ENCODE measurements around the gene SAMHD1.
"Not testable (repeated sequence)": the region's sequence is repeated elsewhere in the genome, so short reads cannot be mapped to it uniquely, and the experiment has no call there.

The SAMHD1 gene

DNA sequence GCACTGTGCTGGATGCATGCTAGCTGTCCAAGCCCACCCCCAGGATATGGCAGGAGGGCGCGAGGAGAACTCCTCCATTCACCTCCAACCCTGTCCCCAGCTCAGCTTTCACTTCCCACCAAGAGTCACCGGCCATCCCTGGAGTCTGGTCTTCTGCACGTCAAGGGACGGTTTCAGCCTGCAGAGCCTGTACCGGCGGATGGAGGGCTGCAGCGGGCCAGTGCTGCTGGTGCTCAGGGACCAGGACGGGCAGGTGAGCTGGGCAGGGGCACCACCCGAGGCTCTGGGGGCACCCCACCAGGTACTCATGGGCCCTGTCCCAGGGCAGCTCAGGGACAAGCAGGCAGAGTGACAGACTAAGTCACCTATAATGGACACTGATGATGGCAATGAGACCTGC, 72.6 kb downstream of the SAMHD1 start:
- H3K4me3 Mint-ChIP-seq, result no peak overlapping the region
- H3K27ac Mint-ChIP-seq, result no peak overlapping the region
- H3K36me3 Mint-ChIP-seq (ENCODE audit: low read depth), result no peaks in the 10 kb centered on the region

GRCh38 chr20:36876473-36876833, 75.1 kb downstream of the SAMHD1 start:
- Mint-ChIP-seq H3K4me1 (ENCODE audit: low read depth) (peaks cover 11% of the 10 kb centered on the region), H3K27ac (no peak overlapping the region), H3K9me3 (no peaks in the 10 kb centered on the region), H3K27me3 (no peaks in the 10 kb centered on the region), H3K36me3 (ENCODE audit: low read depth) (no peaks in the 10 kb centered on the region), H3K4me3 (no peak overlapping the region)

More for the DNA sequence above, 72.6 kb downstream of the SAMHD1 start:
- peaks cover 11% of the 10 kb centered on the region for H3K4me1 Mint-ChIP-seq (ENCODE audit: low read depth)
- H3K9me3 Mint-ChIP-seq, result no peaks in the 10 kb centered on the region
- H3K27me3 Mint-ChIP-seq, result no peaks in the 10 kb centered on the region

GRCh38 chr20:36875702-36876472, 75.6 kb downstream of the SAMHD1 start, which contains the start of gene TLDC2:
TSS of gene TLDC2 (plus strand) at chr20:36876138. CDS start at chr20:36876175, 37 bp downstream.
- H3K36me3 Mint-ChIP-seq (ENCODE audit: low read depth), result no peaks in the 10 kb centered on the region

GRCh38 chr20:36875093-36875492, 76.4 kb downstream of the SAMHD1 start:
- not testable (repeated sequence) for H3K27me3 Mint-ChIP-seq; H3K4me3 Mint-ChIP-seq; H3K9me3 Mint-ChIP-seq; H3K36me3 Mint-ChIP-seq (ENCODE audit: low read depth); H3K27ac Mint-ChIP-seq
- H3K4me1 Mint-ChIP-seq (ENCODE audit: low read depth), result peaks cover 11% of the 10 kb centered on the region

More at GRCh38 chr20:36875702-36876472, 75.6 kb downstream of the SAMHD1 start, which contains the start of gene TLDC2:
- no peak within 1 kb of the TSS for H3K4me3 Mint-ChIP-seq
- no peaks in the 10 kb centered on the region for H3K9me3 Mint-ChIP-seq
- H3K27me3 Mint-ChIP-seq, result no peaks in the 10 kb centered on the region
- no peak within 1 kb of the TSS for H3K27ac Mint-ChIP-seq
- peaks cover 11% of the 10 kb centered on the region for H3K4me1 Mint-ChIP-seq (ENCODE audit: low read depth)

DNA sequence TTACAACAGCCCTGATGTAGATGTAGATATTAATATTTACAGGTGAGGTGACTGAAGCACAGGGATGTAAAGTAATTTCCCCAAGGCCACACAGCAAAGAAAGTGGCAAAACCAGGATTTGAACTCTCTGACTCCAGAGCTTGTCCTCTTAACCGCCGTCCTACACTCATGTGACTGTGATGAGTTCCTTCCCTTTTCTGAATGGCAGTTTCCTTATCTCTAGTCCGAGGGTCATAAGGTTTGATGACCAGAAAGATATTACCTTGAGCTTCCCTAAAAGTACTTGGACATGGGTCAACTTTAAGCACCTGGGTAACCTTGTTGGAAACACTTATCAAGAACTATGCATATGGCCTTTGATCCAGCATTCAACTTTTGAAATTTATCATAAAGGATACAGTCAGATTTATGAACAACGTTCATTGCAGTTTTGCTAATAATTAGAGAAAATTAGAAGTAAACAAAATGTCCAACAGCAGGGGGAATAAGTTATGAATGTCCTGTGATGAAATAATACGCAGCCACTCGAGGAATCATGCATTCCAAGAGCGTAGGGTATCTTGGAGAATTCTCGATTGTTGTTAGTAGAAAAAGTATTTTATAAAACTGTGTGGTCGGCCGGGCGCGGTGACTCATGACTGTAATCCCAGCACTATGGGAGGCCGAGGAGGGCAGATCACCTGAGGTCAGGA, 77.9 kb downstream of the SAMHD1 start:
- H3K4me1 Mint-ChIP-seq (ENCODE audit: low read depth), result peaks cover 11% of the 10 kb centered on the region
- no peaks in the 10 kb centered on the region for H3K27me3 Mint-ChIP-seq
- no peaks in the 10 kb centered on the region for H3K36me3 Mint-ChIP-seq (ENCODE audit: low read depth)
- no peak overlapping the region for H3K4me3 Mint-ChIP-seq
- no peaks in the 10 kb centered on the region for H3K9me3 Mint-ChIP-seq
- no peak overlapping the region for H3K27ac Mint-ChIP-seq

- Mint-ChIP-seq H3K27me3 (no peaks in the 10 kb centered on the region), H3K4me1 (ENCODE audit: low read depth) (peaks cover 11% of the 10 kb centered on the region), H3K27ac (no peak overlapping the region), H3K9me3 (no peaks in the 10 kb centered on the region), H3K36me3 (ENCODE audit: low read depth) (no peaks in the 10 kb centered on the region), H3K4me3 (no peak overlapping the region)
Measured at GRCh38 chr20:36872852-36873251, 78.7 kb downstream of the SAMHD1 start.

DNA sequence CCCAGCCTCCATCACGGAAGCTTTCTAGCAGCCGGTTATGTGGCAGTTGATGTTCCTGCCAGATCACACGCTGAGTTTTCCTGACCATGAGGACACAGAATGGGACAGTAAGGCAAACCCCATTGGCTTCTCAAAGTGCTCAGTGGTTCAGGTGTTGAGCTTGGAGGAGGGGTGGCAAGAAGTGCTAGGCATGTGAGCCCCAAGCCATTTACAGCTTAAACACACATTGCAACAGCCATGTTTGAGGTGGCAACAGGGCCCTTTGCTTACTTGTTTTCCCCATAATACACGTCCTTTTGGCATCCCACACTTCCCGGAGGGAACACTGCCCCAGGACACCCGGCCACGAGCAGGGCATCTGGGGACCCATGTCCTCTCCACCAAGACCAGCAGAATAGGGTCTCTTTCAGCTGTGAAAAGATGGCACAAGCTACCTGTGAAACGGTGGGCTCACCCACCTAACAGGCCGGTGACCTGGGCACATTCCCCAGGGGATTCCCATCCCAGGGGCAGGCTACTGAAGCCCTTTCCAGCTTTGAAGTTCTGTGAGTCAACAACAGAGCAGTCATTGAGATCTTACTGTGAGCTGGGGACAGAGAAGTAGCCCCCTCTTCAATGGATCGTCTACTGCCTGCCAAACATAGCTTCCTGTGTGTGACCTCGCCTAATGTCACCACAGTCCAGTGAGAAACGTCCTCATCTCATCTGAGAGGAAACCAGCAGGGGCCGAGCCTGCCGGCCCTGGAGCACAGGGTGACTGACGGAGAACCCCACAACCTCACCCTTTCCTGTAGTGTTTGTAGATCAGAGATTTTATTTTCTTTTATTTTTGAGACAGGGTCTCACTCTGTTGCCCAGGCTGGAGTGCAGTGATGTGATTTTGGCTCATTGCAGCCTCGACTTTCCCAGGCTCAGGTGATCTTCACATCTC, 79.6 kb downstream of the SAMHD1 start:
- no peak overlapping the region for H3K4me3 Mint-ChIP-seq
- no peaks in the 10 kb centered on the region for H3K36me3 Mint-ChIP-seq (ENCODE audit: low read depth)
- H3K27ac Mint-ChIP-seq, result no peak overlapping the region
- H3K4me1 Mint-ChIP-seq (ENCODE audit: low read depth), result peaks cover 15% of the 10 kb centered on the region
- no peaks in the 10 kb centered on the region for H3K27me3 Mint-ChIP-seq
- no peaks in the 10 kb centered on the region for H3K9me3 Mint-ChIP-seq

DNA sequence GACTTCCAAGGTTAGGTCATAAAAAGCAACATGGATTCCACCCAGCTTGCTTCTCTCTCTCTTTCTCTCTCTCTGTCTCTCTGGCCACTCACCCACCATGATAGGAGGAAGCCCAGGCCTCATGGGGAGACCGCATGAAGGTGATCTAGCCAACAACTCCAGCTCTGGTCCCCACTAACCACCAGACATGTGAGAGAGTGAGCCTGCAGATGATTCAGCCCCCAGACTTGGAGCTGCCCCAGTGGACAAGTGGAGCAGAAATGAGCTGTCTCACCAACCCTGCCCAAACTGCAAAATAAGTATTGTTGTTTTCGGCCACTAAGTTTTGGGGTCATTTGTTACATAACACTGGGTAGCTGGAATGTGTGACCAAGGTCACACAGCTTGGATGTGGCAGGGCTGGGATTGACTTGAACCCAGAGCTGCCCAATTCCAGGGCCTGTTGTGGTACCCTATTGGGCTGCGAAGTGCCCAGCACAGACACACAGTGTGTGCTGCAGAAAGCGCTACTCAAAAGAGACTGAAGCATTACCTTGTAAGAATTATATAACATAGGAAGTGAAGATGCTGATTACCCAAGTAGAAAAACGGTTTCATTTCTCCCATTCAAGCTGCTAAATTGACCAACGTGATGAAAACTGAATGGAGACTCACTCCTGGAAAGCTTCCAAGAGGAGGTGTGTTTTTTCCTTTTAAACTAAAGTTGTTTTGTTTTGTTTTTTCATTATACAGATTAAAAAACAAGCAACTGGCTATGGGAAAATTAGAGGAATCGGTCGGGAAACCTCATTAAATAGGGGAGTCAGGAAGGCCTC, 84.6 kb downstream of the SAMHD1 start:
- H3K4me1 Mint-ChIP-seq (ENCODE audit: low read depth), result peaks cover 21% of the 10 kb centered on the region
- H3K36me3 Mint-ChIP-seq (ENCODE audit: low read depth), result no peaks in the 10 kb centered on the region
- H3K4me3 Mint-ChIP-seq, result no peak overlapping the region
- no peaks in the 10 kb centered on the region for H3K9me3 Mint-ChIP-seq
- H3K27me3 Mint-ChIP-seq, result peaks cover 10% of the 10 kb centered on the region
- H3K27ac Mint-ChIP-seq, result peak overlapping the region; percentile 39

DNA sequence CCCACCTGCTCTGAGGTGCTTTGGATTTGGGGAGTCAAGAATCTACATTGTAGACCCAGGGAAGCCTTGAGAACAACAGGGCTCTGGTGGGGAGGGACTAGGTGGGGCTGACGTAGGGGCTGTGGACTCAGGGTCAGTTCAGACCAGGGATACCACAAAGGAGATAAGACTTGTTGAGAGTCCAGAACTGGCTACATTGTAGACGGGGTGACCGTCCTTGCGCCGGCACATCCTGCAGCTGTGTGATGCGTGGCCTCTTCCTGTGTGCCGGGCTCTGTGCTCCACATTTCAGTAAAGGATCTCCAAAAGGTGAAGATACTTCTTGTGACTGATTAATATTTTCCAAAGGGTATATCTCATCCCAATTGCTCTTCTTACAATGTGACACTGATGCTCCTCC, 85.3 kb downstream of the SAMHD1 start:
- Mint-ChIP-seq H3K4me3 (no peak overlapping the region), H3K27me3 (peaks cover 11% of the 10 kb centered on the region), H3K27ac (no peak overlapping the region), H3K36me3 (ENCODE audit: low read depth) (no peaks in the 10 kb centered on the region), H3K4me1 (ENCODE audit: low read depth) (peaks cover 25% of the 10 kb centered on the region), H3K9me3 (no peaks in the 10 kb centered on the region)

- H3K4me3 Mint-ChIP-seq, result peak overlapping the region; percentile 11
Measured at GRCh38 chr20:36865861-36866149, 85.7 kb downstream of the SAMHD1 start.

DNA sequence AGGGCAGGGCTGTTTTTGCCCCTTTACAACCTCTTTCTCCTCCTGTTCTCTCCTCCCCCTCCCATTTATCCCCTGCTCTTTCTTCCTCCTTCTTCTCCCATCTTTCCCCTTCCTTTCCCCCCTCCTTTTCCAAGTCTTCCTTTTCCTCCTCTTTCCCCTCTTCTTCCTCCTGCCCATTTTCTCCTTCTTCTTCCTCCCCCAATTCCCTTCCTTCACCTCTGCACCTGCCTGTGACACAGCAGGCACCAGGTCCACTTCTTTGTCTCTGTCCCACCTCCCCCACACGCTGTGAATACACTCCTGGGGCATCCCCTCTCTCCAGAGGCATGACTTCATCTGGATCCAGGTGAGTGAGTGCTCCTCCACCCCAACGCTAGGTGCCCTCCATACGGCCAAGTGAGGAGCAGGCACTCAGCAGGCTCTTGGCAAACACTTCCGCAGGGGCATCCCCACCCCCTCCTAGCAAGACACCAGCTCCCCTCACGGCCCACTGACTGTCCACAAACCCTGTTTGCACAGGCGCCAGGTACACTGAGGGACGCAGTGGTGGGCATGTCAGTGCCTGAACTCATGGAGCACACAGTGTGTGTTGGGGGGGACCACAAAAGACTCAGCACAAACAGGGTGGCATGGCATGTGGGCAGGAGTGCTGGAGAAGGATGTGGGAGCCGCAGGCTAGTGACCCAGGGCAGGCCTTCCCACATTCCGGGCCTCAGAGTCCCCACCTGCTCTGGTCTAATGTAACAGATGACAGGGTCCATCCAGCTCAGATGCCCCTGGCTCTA, 86.2 kb downstream of the SAMHD1 start:
- H3K27ac Mint-ChIP-seq, result no peak overlapping the region
- peaks cover 26% of the 10 kb centered on the region for H3K4me1 Mint-ChIP-seq (ENCODE audit: low read depth)

More at GRCh38 chr20:36865861-36866149, 85.7 kb downstream of the SAMHD1 start:
- Mint-ChIP-seq H3K27me3 (peaks cover 11% of the 10 kb centered on the region), H3K9me3 (no peaks in the 10 kb centered on the region), H3K27ac (no peak overlapping the region), H3K4me1 (ENCODE audit: low read depth) (peaks cover 26% of the 10 kb centered on the region), H3K36me3 (ENCODE audit: low read depth) (no peaks in the 10 kb centered on the region)

GRCh38 chr20:36862857-36863668, 88.4 kb downstream of the SAMHD1 start:
- peaks cover 26% of the 10 kb centered on the region for H3K4me1 Mint-ChIP-seq (ENCODE audit: low read depth)
- peaks cover 11% of the 10 kb centered on the region for H3K27me3 Mint-ChIP-seq
- no peak overlapping the region for H3K27ac Mint-ChIP-seq
- no peaks in the 10 kb centered on the region for H3K9me3 Mint-ChIP-seq
- no peak overlapping the region for H3K4me3 Mint-ChIP-seq
- H3K36me3 Mint-ChIP-seq (ENCODE audit: low read depth), result no peaks in the 10 kb centered on the region

More for the DNA sequence above, 86.2 kb downstream of the SAMHD1 start:
- no peaks in the 10 kb centered on the region for H3K9me3 Mint-ChIP-seq
- H3K27me3 Mint-ChIP-seq, result peaks cover 11% of the 10 kb centered on the region
- H3K36me3 Mint-ChIP-seq (ENCODE audit: low read depth), result no peaks in the 10 kb centered on the region
- H3K4me3 Mint-ChIP-seq, result peak overlapping the region; percentile 76

Measured in stimulated activated naive CD8-positive, alpha-beta T cell treated with anti-CD3 and anti-CD28 coated beads, Interleukin-15, Interleukin-2, amounts not matched to agents 100 ng/mL and 50 ng/mL, for 24 hours (primary cell).